ENCODE results near the gene EPHA10.

The EPHA10 gene

GRCh38 chr1:37764888-37765441, at the start of gene EPHA10:
Gene EPHA10, minus strand, starts transcription at chr1:37765120. Its CDS starts 54 bp downstream, at chr1:37765066.
- H3K9me3 ChIP-seq (ENCODE audit: low read depth, low read length) = no peaks in the 10 kb centered on the region
- H3K27ac ChIP-seq = no peak within 1 kb of the TSS
- TF ChIP-seq EZH2 (IDR thresholded peaks at IDR 0.05) = no peak
- H3K36me3 ChIP-seq (ENCODE audit: insufficient read depth, low read length) = no peaks in the 10 kb centered on the region
- H3K4me3 ChIP-seq = no peak within 1 kb of the TSS
- no peak within 1 kb of the TSS for H3K9ac ChIP-seq (ENCODE audit: insufficient read length)
- DNase-seq (ENCODE audit: low read depth, low spot score) = no peak

DNA sequence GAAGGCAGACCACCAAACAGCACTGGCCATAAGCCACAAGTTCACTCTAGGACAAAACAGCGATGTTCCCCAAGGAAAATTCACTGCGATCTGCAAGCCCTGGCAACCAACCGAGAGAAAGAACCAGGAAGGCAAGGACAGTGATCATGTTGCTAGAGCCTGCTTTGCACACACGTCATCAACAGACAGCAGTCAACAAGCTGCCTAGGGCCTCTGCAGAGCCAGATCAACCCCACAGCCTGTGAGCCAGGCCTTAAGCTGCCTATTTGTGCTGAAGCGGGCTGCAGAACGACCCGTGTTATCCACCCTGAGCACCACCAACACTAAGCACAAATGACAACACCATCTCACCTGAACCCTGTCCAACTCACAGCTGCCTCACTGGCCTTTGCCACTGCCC, 49.3 kb upstream of the EPHA10 start:
- no peaks in the 10 kb centered on the region; the same call in 1 of the 2 replicates for H3K36me3 ChIP-seq (ENCODE audit: insufficient read depth, low read length)

DNA sequence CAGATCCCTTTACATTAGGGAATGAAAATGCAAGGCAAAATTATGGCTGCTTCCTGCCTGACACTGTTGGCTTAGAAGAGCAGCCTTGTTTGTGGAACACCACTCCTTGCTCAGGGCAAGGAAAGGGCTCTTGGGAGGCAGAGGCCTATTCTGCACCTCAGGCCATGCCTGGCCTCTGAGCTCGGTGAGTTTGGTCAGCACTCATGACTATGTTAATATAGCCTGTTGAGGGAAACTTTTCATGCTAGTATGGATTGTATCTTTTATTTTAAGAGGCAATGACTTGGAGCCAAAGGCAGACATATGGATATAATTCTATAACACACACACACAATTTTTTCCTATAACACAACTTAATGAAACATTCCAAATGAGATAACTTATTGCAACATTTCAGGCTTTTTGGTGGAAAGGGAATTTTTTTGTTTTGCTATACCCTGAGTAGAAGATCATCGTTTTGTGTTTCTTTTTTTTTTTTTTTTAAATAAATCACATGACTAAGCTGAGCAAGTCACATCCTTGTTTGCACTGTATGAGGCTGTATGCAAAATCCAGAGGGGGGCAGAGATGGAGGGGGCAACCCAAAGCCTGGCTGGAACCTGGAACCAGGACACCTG, 48.7 kb upstream of the EPHA10 start:
- Histone ChIP-seq H3K27ac (no peak overlapping the region), H3K9ac (ENCODE audit: insufficient read length) (no peak overlapping the region), H3K36me3 (ENCODE audit: insufficient read depth, low read length) (no peaks in the 10 kb centered on the region; the same call in 1 of the 2 replicates), H3K9me3 (ENCODE audit: low read depth, low read length) (no peaks in the 10 kb centered on the region), H3K4me3 (no peak overlapping the region)
- TF ChIP-seq POLR2AphosphoS5 (IDR thresholded peaks at IDR 0.05; ENCODE audit: borderline replicate concordance, low read depth, low read length) = no peak
- DNase-seq (ENCODE audit: low read depth, low spot score) = no peak

More for the DNA sequence above, 49.3 kb upstream of the EPHA10 start:
- Histone ChIP-seq H3K9me3 (ENCODE audit: low read depth, low read length) (no peaks in the 10 kb centered on the region), H3K27ac (no peak overlapping the region), H3K4me3 (no peak overlapping the region), H3K9ac (ENCODE audit: insufficient read length) (no peak overlapping the region)
- no peak for DNase-seq (ENCODE audit: low read depth, low spot score)
- TF ChIP-seq FOXP2 (optimal IDR thresholded peaks at IDR 0.05; ENCODE audit: control extremely low read depth, extremely low read length, insufficient read depth) (no peak), POLR2AphosphoS5 (IDR thresholded peaks at IDR 0.05; ENCODE audit: borderline replicate concordance, low read depth, low read length) (no peak), EZH2 (IDR thresholded peaks at IDR 0.05) (no peak)

GRCh38 chr1:37811027-37811655, 46.2 kb upstream of the EPHA10 start:
- peak; percentile 20 for DNase-seq (ENCODE audit: low read depth, low spot score)

DNA sequence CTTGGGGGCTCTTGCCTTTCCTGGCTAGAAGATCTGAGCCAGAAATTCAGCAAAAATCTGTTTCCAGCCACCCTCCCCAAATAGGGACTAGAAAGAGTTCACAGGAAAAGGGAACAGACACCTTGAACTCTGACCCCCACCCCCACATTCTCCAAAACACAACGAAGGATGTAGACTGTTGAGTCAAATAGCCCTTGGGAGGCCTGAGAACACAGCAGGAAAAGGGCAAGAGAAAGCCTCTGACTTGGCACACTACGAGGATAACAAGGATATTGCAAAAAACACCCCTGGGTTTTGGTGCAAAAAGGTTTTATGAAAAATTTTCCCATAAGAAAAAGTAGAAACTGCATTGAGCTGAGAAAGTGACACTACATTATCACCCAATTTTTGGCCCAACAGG, 45.0 kb upstream of the EPHA10 start:
- no peak overlapping the region for H3K4me3 ChIP-seq
- no peak for DNase-seq (ENCODE audit: low read depth, low spot score)
- no peak overlapping the region for H3K27ac ChIP-seq
- no peaks in the 10 kb centered on the region for H3K9me3 ChIP-seq (ENCODE audit: low read depth, low read length)
- no peak for TF ChIP-seq FOXP2 (optimal IDR thresholded peaks at IDR 0.05; ENCODE audit: control extremely low read depth, extremely low read length, insufficient read depth)
- TF ChIP-seq POLR2AphosphoS5 (IDR thresholded peaks at IDR 0.05; ENCODE audit: borderline replicate concordance, low read depth, low read length) = no peak
- no peak for TF ChIP-seq EZH2 (IDR thresholded peaks at IDR 0.05)
- peaks cover 21% of the 10 kb centered on the region for H3K36me3 ChIP-seq (ENCODE audit: insufficient read depth, low read length)
- no peak overlapping the region for H3K9ac ChIP-seq (ENCODE audit: insufficient read length)

More at GRCh38 chr1:37811027-37811655, 46.2 kb upstream of the EPHA10 start:
- Histone ChIP-seq H3K27ac (no peak overlapping the region), H3K9me3 (ENCODE audit: low read depth, low read length) (no peaks in the 10 kb centered on the region), H3K4me3 (no peak overlapping the region), H3K36me3 (ENCODE audit: insufficient read depth, low read length) (peaks cover 9% of the 10 kb centered on the region), H3K9ac (ENCODE audit: insufficient read length) (no peak overlapping the region)
- TF ChIP-seq POLR2AphosphoS5 (IDR thresholded peaks at IDR 0.05; ENCODE audit: borderline replicate concordance, low read depth, low read length) = no peak
- no peak for TF ChIP-seq EZH2 (IDR thresholded peaks at IDR 0.05)
- no peak for TF ChIP-seq FOXP2 (optimal IDR thresholded peaks at IDR 0.05; ENCODE audit: control extremely low read depth, extremely low read length, insufficient read depth)

GRCh38 chr1:37808369-37809319, 43.7 kb upstream of the EPHA10 start:
- H3K4me3 ChIP-seq = peak overlapping the region; percentile 83
- DNase-seq (ENCODE audit: low read depth, low spot score) = no peak
- H3K27ac ChIP-seq = no peak overlapping the region
- peak overlapping the region; percentile 85 for H3K9ac ChIP-seq (ENCODE audit: insufficient read length)
- H3K9me3 ChIP-seq (ENCODE audit: low read depth, low read length) = no peaks in the 10 kb centered on the region
- peaks cover 34% of the 10 kb centered on the region for H3K36me3 ChIP-seq (ENCODE audit: insufficient read depth, low read length)
- TF ChIP-seq FOXP2 (optimal IDR thresholded peaks at IDR 0.05; ENCODE audit: control extremely low read depth, extremely low read length, insufficient read depth) (no peak), EZH2 (IDR thresholded peaks at IDR 0.05) (no peak), POLR2AphosphoS5 (IDR thresholded peaks at IDR 0.05; ENCODE audit: borderline replicate concordance, low read depth, low read length) (no peak)

DNA sequence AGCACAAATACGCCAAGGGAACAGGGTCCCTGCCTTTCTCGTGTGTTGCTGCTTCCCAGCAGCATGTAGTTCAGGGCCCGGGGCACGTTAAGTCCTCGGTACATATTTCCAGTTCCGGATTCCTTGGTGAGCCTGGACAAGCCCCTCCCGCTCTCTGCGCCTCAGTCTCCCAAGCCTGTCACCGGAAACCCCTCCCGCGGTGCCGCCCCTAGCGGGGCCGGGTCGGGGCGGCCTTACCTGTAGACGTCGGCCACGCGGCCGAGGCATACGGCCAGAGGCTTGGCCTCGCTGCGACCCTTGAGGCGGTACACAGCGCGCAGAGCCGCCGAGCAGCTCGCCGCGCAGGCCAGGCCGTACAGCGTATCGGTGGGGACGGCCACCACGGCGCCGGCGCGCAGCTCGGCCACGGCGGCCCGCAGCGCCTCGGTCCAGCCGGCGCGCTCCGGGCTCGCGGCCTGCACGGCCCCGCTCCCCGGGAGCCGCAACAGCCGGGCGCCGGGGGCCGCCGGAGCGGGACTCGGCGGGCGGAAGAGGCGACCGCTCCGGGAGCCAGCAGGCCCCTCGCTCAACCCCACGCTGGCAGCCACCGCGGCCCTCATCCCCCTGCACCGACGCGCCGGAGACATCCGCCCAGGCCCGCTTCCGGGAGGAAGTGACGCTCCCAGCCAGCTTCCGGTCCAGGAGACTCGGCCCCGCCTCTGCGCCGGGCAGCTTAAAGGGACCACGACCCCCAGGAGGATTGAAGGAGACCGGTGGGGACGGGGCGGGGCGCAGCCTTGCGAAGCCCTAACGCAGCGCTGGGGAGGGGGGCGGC, 42.8 kb upstream of the EPHA10 start, which contains the start of the genes C1orf122 and YRDC:
TSS of gene C1orf122 (plus strand) at position 236 of the 814 bp plus-strand sequence. CDS start 615 bp downstream, outside the sequence.
TSS of gene YRDC (minus strand) at position 654 of the 814 bp plus-strand sequence. CDS start at position 626, 28 bp downstream.
- Histone ChIP-seq H3K4me3 (peak within 1 kb of the TSS; percentile 83), H3K27ac (no peak within 1 kb of the TSS), H3K9me3 (ENCODE audit: low read depth, low read length) (no peaks in the 10 kb centered on the region), H3K9ac (ENCODE audit: insufficient read length) (peak within 1 kb of the TSS; percentile 85), H3K36me3 (ENCODE audit: insufficient read depth, low read length) (peaks cover 42% of the 10 kb centered on the region)
- peak; percentile 82 for TF ChIP-seq POLR2AphosphoS5 (IDR thresholded peaks at IDR 0.05; ENCODE audit: borderline replicate concordance, low read depth, low read length)
- TF ChIP-seq FOXP2 (optimal IDR thresholded peaks at IDR 0.05; ENCODE audit: control extremely low read depth, extremely low read length, insufficient read depth) = peak; percentile 61
- TF ChIP-seq EZH2 (IDR thresholded peaks at IDR 0.05) = no peak
- DNase-seq (ENCODE audit: low read depth, low spot score) = peak; percentile 35
